Stimulated activated CD8-positive, alpha-beta memory T cell treated with anti-CD3 and anti-CD28 coated beads, Interleukin-15, amount 100 ng/mL, for 24 hours (primary cell): ENCODE results near the gene SLC4A7.
"Not testable (repeated sequence)": the region's sequence is repeated elsewhere in the genome, so short reads cannot be mapped to it uniquely, and the experiment has no call there.

ENCODE experiments used
- DNase-seq: peaks from one replicate; pipeline ENCODE4 v3.0.0-alpha.2; 2020; ENCODE audit warnings: low read depth

The SLC4A7 gene

DNA sequence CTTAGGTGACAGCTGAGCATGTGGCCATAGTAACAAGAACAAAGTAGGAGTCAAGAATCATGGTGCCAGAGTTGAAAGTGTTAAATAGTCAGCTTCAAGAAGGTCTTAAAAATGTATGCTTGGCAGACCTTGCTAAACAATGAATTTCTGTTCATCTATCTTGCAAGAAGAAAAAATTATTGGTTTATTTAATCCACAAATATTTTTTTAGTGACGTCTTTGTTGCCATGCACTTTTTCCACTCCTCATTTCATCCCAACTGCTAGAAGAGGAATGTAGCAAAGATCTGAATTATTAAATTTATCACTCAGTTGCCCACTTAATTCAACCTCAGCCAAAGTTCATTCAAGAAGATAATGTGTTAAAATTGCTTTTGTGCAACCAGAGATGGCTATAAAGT lies 3.2 kb upstream of the SLC4A7 start:
- DNase-seq = no peak

DNA sequence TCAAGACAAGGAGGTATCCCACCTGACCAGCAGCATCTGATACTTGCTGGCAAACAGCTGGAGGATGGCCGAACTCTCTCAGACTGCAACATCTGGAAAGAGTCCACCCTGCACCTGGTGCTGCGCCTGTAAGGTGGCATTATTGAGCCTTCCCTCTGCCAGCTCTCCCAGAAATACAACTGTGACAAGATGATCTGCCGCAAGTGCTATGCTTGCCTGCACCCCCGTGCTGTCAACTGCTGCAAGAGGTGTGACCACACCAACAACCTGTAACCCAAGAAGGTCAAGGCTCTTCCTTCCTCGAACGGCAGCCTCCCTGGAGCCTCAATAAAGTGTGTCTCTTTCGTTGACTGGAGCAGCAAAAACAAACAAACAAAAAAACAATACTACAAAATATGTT lies 2.2 kb upstream of the SLC4A7 start:
- DNase-seq = no peak

DNA sequence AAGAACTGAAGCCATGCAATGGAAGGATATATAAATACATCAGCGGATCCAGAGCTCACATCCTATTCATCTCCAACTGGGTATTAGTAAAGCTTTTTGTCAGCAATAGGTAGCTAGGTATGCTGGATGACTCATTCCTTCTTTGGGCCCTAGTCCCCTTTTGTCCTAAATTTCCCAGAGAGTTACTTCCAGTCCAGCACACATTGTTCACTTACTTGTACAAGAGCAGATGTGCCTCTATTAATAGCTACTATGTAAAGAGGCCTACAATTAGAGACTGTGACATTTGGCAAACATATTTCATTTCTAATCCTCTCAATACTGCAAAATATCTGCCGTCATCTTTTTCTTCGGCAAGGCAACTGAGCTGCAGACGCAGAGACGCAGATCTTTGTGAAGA lies 1.7 kb upstream of the SLC4A7 start:
- DNase-seq = no peak

DNA sequence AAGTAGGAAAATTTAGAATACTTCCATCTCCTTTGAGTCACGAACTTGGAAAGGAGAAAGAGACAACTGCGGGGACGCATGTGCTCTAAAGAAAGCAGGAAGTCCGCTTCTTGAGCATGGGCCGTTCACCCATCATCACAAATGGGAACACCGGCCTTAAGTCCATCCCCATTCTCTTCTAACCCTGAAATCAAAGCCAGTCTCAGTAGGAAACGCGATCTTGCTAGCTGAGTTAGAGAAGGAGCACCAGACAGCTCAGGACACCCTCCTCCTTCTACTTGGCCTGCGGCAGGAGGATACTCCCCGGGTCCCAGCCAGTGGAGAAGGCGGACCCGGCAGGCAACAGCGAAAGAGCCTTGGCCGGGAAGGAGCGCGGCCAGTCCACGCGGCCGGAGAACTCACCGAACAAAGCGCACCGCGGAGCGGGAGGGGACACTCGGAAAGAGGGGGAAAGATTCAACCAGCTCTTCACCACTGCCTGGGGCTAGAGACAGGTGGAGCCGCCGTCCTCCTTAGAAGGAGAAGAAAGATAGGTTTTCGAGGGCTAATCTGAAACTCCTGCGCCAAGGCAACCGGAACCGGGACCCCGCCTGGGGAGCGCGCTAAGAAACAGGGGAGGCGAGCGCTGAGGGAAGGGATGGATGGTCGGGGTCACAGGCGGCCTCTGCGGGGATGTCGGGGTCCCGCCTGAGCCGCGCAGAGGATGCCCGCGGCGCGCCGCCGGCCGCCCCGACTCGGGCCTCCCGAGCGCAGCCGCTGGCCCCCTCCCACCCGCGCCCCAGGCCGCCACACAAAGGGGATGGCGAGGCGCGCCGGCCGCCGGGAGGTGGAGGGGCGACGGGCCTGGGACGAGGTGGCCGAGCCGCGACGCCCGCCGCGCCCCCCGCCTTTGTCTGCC lies 818 bp downstream of the SLC4A7 start:
- DNase-seq = peak; percentile 3

DNA sequence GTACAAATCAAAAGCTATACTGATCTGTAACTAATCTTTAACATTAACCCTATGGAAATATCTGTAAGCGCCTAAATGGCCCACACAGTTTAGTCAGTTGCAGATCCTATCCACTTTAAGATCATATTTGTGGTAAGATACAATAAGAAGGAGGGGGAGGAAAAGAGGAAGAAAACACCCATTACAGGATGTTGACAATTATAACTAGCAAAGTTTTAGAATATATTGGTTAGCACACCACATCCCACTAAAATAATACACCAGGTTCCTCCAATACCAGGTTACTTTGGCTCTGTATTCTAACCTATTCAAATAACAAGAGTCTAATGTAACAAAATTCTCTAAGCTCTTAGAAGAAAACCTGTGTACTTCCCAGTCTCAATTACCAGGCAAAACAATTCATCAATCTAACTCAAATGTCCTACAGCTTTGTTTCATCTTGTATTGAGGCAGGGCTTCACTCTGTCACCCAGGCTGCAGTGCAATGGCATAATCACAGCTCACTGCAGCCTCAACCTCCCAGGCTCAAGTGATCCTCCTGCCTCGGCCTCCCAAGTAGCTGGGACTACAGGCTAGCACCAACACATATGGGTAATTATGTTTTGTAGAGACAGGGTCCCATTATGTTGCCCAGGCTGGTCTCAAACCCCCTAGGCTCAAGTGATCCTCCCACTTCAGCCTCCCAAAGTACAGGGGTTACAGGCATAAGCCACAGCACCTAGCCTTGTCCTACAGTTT lies 4.2 kb downstream of the SLC4A7 start:
- DNase-seq = no peak

DNA sequence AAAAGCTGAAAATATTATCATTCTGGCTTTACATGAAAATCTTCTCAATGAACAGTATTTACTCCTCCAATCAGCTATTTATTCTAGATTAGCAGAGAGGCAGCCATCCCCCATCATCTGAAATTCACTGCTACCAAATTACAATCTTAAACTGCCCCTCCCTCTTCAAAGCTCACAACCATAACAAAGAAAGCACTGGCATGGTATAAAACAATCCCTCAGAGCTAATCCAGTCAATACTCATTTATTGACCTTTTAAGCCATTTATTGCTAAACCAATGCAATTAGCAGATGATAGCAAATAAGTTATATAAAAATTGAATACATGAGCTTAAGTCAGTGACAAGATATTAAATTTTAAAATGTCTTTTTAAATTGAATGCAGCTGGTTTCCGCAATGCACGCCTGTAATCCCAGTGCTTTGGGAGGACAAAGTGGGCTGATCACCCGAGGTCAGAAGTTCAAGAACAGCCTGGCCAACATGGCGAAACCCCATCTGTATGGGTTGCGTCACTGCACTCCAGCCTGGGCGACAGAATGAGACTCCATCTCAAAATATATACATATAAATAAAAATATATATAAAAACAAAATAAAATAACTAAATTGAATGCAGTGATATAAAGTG lies 12.1 kb downstream of the SLC4A7 start:
- no peak for DNase-seq

DNA sequence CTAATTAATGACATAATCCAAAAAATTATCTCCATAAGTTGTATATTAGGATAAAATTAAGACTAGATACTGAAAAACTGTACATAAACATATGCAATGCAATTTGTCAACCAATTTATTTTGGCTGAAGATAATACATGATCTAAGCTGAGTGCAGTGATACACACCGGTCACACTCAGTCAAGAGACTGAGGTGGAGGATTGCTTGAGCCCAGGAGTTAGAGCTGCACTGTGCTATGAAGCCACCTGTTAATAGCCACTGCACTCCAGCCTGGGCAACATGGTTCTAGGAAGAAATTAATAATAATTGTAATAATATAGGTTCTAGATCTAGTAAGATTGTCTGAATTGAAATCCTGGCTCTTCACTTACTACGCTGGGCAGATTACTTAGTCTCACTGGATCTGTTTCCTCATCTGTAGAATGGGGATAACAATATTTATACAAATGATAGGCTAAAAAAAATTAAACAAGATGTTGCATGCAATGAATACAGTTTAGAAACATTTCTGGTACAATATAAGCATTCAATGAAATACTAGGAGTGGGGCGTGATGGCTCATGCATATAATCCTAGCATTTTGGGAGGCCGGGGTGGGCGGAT lies 15.8 kb downstream of the SLC4A7 start:
- DNase-seq = no peak

DNA sequence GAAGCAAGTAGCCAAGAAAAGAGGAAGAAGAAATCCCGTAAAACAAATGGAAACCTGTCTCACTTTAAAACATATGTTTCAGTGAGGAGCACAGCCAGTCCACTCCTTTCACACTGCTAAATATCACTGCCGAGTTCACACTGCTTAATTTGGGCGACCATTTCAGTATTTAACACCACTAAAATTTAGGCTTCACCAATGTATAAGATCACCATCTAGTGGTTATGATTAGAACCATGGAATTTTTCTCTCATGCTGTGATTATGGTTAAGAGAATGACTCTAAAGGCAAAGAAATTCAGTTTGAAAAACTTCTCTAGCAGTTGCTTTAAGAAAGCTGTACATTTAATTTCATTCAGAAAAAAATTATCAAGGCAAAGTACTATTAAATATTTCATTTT lies 16.6 kb downstream of the SLC4A7 start:
- DNase-seq = no peak

DNA sequence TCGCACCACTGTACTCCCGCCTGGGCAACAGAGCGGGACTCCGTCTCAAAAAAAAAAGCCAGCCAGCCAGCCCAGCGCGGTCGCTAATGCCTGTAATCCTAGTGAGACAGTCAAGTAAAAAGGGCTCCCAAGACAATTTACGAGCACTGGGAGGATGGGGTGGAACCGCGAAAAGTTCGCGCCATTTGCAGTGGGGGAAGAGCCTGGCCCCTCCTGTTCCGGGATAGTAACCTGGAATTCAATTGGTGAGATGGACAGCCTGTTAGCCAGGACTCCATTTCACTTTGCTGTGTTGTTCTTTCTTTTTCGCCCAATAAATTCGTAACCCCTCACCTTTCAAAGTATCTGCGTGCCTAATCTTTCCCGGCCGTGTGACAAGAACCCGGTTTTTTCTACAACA lies 19.5 kb downstream of the SLC4A7 start:
- DNase-seq = no peak

DNA sequence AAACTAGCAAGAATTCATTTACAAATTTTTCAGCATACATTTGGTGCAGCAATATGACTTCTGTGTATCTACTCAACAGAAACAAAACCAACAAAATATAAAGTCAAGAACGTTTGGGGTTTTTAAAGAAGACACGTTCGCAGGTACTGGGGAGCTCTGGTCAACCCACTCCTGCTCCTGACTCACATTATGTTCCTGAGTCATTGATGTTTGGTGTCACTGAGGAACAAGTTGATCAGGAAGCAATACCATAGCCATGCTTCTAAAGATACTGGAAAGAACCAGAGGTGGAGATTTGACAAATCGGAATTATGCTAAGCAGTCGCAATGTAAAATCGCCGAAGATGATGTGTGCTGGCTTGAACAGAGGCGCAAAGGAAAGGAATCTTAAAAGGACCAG lies 22.0 kb downstream of the SLC4A7 start:
- no peak for DNase-seq

DNA sequence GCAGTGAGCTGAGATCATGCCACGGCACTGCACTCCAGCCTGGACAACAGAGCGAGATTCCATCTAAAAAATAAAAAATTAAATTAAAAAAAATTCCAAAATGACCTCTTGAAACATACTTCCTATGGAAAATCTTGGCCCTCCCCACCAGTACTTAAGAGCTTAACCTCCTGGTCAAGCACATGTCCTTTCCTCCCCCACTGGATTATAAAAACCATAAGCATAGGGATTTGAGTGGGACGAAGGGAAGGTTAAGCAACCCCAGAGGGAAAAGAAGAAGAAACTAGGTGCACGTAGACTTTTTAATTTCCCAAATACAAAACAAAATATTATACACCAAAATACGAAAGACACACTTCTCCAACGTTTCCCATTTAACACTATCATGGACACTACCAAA lies 25.3 kb downstream of the SLC4A7 start:
- DNase-seq = no peak

DNA sequence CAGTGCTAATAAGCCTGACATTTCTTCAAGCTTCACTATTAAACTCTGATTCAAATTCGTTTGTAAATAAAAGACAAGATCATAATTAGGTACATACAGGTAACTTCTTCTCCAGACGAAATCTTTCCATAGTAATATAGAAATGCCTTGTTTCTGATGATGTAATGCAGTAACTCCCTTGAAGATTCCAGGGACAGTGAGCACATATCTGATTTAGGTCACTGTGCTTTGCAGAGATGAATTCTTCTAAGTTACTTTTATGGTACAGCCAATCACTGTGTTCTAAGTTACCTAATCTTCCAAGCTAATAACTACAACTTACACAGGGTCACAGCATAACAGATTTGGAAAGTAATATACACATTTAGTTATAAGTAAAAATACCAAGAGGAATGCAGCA lies 27.6 kb downstream of the SLC4A7 start:
- no peak for DNase-seq

DNA sequence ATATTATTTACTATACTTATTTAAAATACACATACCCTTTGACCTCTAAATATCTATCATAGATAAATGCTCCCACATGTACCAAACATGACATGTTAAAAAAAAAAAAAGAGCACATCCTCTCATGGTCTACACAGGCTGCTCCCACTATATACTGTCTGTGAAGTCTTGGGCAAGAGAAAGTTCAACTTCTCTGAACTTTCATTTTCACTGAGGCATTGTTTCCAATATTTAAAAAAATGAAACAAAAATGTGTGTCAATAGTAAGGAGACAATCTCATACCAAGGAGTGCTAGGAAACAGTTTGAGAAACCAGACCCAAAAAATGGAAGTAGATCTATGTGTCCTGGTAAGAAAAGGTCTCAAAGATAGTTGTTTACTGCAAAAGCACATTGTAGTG lies 29.3 kb downstream of the SLC4A7 start:
- no peak for DNase-seq

DNA sequence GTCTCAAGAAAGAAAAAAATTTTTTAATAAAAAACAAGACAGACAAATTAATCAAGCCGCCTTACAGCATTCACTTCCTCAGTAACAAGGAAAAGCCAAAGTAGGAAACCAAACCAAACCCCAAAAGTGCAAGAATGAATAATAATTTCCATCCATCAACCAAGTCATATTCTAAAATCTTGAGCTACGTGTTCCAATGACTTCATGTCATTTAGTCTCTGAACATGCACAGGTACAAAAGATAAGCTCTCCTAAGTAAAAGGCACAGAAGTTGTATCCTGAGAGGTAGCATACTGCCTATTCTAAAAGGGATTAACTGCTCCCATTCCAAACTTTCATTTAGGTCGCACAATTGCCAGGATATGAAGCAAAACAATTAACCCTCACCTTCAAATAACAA lies 29.7 kb downstream of the SLC4A7 start:
- DNase-seq = no peak

DNA sequence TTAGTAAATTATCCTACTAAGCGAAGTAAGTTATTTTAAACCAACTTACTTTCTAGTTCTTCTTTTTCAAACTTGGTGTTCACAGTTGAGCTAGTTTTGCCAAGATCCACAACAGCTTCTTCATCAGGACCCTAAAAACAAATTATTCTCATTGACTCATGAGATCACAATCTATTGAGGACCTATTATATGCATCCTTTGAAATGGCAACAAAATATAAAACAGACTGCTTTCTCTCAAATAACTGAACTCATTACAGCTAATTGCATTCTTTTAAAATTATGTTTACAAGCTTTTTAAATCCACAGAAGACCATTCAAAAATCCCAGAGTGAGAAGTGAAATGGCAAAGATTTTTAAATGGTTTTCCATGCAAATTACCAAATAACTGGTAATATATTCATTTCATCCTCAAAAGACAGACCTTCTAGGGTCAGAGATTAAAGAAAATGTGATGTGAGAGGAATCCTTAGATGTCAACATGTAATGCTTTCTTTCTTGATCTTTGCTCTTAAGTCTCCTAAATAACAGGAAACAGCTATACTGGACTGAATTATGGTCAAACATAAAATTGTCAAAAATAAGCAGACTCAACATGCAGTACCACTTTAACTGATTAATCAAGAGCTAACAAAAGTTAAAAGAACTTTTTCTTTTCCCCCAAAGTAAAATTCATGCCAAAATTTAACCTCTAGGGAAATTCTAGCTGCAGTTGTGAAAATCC lies 31.7 kb downstream of the SLC4A7 start:
- no peak for DNase-seq

DNA sequence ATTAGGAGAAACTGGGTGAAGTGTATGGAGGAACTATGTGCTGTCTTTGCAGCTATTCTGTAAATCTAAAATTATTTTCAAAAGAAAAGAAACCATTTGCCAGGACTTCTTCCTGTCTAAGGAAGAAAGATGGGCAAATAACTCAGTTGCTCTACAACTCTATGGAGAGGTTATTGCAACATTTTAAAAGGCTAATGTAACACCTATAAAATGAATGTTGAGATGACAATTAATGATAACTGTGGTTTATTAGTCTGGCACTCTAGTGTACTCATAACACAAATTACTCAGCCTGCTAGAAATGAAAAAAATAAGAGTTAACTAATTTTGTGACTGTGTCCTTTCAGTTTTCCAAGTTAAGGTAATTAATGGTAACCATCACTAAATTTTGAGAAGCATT lies 32.3 kb downstream of the SLC4A7 start:
- no peak for DNase-seq

DNA sequence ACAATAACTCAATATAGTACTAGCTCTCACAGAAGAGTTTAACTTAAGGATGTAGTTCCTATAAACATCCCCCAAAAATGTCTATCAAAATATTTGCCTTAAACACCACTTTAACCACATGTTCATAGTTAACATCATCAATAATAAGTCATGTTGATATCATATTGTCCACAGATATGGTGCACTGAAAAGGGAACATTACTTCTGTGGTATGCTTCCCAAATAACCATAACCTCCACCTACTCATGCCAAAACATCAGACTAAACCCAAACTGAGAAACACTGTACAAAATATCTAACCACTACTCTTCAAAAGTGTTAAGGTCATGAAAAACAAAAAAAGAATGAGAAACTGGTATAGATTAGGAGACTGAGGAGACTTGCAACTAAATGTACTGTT lies 32.9 kb downstream of the SLC4A7 start:
- no peak for DNase-seq

DNA sequence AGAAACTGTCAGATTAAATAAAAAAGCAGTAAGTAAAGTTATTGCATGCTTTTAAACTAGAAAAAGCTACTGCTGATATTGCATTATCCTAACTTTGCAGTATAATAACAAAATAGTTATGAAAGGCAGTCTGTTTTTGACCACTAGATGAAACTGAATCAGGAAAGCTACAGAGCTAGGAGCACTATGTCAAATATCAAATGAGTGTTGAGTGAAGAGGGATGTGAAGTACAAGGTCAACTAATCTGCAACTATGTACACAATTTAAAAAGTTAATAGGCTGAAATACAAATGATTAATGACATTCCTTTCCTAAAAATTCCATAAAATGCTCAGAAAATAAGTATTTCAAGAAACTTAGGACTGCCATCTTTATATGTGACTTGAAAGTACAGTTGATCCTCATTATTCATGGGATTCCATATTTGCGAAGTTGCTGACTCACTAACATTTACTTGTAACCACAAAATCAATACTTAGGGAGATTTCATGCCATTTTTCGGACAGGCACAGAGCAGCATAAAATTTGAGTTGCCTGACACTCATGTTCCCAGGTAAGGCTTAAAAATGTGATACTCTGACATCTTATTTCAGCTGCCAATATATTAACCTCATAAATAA lies 34.5 kb downstream of the SLC4A7 start:
- DNase-seq = no peak

DNA sequence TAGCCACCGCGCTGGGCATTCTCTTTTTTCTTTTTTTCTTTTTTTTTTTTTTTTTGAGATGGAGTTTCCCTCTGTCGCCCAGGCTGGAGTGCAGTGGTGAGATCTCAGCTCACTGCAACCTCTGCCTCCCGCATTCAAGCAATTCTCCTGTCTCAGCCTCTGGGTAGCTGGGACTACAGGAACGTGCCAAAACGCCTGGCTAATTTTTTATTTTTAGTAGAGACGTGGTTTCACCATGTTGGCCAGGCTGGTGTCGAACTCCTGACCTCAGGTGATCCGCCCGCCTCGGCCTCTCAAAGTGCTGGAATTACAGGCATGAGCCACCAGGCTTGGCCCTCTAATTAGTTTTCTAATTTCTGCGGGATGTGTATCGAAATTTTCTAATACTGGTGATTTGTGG lies 41.2 kb downstream of the SLC4A7 start:
- DNase-seq = not testable (repeated sequence)

DNA sequence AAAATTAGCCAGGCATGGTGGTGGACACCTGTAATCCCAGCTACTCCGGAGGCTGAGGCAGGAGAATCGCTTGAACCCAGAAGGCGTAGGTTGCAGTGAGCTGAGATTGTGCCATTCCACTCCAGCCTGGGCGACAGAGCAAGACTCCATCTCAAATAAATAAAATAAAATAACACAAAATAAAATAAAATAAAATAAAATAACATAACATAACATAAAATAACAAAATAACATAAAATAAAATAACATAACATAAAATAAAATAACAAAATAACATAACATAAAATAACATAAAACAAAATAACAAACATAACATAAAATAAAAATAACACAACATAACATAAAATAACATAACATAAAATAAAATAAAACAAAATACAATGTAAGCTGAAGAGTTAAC lies 45.8 kb downstream of the SLC4A7 start:
- DNase-seq = not testable (repeated sequence)

DNA sequence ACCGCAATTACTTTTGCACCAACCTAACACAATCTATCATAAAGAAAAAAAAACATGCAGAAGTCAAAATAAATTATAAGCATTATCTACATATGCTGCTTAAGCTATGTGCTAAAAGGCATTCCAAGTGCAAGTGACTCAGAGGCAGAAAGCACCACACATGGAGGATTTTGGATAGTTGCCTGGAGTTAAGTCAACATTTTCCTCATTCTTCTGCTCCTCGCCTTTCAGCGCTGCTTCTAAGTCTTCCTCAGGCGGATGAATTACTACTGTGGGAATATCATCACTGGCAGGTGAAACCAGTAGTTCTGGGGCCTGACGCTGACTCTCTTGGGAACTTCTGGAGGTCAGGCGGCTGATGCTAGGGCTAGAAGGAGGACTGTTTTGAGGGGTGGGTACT lies 53.1 kb downstream of the SLC4A7 start:
- no peak for DNase-seq

DNA sequence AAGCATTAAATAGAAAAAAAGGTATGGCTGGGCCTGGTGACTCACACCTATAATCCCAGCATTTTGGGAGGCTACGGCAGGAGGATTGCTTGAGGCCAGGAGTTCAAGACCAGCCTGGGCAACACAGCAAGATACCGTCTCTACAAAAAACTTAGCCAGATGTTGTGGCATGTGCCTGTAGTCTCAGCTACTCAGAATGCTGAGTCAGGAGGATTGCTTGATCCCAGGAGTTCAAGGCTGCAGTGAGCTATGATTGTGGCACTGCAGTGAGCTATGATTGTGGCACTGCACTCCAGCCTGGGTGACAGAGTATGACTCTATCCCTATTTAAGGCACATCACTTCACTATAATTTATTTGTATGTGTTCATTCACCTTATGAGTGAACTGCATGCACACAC lies 54.3 kb downstream of the SLC4A7 start:
- no peak for DNase-seq
